Endometrium (tissue), 2 donors: ENCODE measurements around the gene SDHA.
"Not testable (repeated sequence)": the region's sequence is repeated elsewhere in the genome, so short reads cannot be mapped to it uniquely, and the experiment has no call there.

Source experiments
- FAIRE-seq: peaks from 2 replicates; lab custom pipeline; 2012; peaks lifted over from hg19 to GRCh38; lab: Jason Lieb, UNC
- donor health status: control.
- donor health status: control.

Gene SDHA

DNA sequence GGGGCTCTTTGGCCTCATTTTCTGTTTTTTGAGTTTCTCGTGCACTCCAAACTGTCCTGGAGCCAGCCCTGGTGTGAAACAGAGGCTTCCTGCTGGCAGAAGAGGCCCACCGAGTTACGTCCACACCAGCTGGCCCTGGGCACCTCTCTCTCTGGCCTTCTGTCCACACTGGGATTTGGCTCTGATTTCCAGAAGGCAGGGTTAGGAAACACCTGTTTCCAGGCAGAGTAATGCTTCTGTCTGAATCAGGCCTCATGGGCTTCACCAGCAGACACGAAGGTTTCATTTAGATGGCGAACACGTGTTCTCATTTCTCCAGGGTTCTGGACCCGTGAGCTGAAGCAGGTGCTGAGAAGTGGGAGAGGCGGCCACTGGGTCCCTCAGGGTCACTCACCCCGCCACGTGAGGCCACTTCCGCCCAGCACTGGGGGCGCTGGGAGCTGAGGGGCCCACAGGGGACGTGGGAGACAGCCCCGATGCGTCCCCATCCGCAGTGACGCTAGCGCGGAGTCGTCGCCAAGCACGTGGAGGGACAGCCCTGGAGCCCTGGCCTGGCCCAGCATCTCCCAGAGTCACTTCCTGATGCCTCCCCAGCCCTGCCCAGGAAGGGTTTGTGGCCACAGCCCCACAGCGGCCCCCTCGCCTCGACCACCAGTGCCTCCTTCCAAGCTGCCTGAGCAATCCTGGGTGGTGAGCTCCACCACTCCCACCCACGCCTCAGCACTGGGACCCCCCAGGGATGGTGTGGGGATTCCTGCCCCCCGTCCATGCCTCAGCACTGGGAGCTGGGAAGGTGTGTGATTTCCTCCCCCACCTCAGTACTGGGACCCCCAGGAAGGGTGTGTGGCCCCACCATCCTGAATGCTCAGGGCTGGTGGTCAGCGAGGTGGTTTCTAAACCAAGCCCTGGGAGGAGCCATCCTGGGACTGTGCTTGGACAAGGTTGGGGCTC, 31.8 kb upstream of the SDHA start:
- FAIRE-seq, result no peak

GRCh38 chr5:187042-187431, 31.1 kb upstream of the SDHA start:
- FAIRE-seq, result no peak

- no peak for FAIRE-seq
Observed at GRCh38 chr5:187617-188451, 30.3 kb upstream of the SDHA start.

DNA sequence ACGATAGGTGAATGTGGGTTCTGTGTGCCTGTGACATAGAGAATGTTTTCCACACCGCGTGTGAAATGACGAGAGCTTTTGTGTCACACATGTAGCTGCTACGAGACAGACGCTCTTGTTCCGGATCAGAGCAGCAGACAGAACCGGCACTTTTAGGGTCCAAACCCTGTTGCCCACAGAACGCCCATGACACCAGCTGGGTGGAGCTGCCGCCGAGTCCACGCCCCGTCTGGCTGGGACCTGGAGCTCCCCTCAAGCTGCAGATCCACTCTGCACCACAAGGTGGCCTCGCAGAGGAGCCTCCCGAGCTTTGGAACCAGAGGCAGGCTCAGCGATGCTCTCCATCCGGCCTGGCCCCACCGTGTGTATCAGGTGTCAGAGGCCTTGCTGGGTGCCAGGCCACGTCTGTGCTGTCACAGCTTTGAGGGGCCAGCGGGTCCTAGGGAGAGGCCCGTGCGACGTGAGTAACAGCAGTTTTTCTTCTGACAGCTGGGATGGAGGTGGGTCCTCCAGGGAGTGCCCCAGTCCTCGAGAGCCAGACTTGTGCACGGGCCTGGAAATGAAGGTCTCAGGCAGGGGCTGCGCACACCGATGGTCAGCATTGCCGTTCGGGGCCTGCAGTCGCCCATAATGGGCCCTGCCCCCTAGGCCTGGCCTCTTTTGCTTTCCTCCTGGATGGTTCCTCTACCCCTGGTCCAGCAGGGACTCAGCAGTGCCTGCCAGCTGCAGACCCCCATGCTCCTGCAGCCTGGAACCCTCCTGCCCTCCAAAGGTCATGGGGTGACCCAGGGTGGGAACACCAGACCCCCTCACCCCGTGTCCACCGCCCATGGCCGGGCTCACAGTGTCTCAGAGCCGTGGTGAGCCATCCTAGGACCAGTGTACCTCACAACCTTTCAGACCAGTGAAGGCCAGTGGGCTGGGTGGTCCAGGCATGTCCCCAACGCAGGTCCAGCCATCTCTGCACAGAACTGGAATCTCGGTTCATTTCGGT, 29.3 kb upstream of the SDHA start:
- peak; percentile 12 for FAIRE-seq

DNA sequence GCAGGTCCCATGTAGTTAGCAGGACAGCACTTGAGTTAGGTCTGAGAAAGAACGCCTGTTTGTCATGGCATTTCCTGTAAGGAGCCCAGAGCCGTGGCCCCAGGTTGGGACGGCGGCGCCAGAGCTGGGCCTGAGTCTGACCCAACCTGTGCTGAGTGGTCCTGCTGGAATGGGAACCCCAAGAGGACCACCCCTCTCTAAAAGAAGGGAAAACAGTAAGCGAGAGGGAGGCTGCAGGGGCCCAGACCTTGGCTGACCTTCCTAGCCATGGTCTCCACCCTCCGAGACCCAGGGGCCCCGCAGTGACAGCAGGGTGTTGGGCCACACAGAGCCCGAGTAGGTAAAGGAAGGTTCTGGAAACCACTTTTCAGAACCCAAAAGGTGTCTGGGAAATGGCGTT, 28.6 kb upstream of the SDHA start:
- FAIRE-seq, result no peak

DNA sequence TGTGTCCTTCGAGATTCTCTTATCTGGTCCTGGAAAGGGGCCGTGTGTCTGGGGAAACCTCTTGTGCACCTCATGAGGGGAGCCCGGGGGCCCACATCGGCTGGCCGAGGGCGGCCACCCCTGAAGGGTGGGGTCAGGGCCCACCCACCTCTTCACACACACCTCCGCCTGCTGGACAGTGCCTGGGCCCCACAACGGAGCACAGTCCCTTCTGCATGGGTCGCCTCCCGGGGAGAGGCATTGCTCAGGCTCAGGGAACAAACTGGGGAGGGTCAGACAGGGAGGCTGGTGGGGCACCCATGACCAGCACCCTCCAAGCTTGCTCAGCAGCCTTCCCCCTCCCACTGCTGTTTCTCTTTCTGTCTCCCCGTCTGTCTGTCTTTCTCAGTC, 28.1 kb upstream of the SDHA start:
- no peak for FAIRE-seq

DNA sequence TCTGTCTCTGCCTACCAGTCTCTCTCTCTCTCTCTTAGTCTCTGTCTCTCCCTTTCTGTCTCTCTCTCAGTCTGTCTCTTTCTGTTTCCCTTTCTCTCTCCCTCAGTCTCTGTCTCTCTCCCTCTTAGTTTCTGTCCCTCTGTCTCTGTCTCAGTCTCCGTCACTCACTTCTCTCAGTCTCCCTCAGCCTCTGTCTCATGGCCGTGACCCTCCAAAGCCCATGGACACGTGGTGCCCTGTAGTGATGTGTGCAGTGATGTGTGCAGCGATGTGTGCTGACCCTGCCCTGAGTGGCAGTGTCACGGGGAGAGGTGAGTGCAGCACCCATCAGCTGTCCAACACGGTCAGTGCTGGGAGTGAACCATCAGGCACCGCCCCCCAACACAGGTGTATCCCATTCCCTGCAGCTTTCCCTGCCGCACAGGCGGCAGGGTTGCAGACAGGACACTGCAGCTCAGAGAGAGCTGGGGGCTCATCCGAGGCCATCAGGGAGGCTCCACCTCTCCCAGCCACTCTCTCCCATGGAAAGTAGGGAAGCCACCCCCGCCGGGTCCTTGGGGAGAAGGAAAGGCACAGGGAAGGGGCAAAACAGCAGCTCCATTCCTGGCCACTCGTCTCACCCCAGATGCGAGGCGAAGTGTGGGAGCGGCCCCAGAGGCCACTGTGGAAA, 27.6 kb upstream of the SDHA start:
- no peak for FAIRE-seq

DNA sequence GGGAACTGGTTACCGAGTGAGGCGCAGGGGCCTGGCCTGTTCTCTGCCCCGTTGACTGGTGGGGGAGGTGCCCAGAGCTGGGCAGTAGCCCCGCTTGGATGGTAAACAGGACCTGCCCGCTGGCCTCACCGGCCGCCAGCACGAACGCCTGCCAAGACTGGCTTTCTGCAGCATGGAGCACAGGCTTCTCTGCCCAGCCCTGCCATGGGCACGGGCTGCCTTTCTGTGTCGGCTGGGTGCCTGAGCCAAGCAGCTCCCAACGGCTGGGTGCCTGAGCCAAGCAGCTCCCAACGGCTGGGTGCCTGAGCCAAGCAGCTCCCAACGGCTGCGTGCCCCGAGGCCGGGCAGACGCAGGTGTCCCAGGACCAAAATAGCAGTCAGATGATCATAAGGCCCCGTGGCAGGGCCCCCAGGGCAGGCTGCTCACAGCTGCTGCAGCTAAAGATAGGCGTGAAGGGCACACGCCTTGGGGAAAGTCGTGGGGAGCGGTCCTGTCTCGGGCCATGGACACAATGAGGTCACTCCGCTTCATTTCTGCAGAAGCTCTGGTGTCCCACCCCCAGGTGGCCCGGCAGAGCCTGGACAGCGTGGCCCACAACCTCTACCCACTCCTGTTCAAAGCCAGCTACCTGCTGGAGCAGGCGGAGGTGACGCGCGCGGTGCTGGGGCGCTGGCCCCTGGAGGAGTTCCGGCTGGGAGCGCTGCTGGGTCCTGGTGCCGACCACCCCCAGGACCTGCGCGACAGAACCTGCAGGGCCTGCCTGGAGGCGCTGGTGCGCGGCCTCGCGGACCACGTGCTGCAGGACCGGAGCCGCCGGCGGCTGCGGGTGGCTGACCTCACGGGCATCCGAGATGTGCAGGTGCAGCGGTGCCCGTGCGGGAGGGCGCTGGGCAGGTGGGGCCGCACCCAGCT, 26.8 kb upstream of the SDHA start, which contains the start of gene LRRC14B:
Gene LRRC14B (plus strand): TSS at position 460 of the 913 bp plus-strand sequence. CDS start 44 bp downstream, at position 504.
- FAIRE-seq, result no peak

- FAIRE-seq, result no peak
Observed at GRCh38 chr5:191949-192690, 26.0 kb upstream of the SDHA start.

GRCh38 chr5:192691-192969, 25.5 kb upstream of the SDHA start:
- no peak for FAIRE-seq

DNA sequence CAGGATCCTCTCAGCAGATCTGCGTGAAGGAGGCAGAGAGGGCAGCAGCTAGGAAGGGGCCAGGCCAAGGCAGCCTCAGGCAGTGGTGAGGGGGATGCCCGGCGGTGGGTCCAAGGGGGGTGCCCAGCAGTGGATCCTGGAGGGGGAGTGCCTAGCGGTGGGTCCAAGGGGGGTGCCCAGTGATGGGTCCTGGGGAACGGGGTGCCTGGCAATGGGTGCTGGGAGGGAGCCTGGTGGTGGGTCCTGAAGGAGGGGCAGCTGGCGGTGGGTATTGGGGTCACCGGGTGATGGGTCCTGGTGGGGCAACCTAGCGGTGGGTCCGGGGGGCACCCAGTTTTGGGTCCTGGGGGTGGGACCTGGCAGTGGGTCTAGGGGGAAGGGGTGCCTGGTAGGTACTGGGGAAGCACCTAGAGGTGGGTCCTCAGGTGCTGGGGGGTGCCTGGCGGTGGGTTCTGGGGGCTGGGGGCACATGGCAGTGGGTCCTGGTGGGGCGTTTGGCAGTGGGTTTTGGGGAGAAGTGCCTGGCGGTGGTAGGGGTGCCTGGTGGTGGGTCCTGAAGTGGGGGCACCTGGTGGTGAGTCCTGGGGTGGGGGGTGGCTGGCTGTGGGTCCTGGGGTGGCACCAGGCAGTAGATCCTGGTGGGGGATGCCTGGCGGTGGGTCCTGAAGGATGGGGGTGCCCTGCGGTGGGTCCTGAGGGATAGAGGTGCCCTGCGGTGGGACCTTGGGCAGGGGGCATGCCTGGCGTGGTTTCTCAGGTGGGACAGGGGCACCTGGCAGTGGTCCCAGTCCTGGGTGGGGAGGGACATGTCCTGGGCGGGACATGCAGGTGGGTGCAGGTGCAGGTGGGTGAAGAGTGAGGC, 24.9 kb upstream of the SDHA start:
- no peak for FAIRE-seq

- FAIRE-seq, result no peak
Observed at GRCh38 chr5:194102-194501, 24.0 kb upstream of the SDHA start.

GRCh38 chr5:194603-195209, 23.4 kb upstream of the SDHA start:
- FAIRE-seq, result no peak

GRCh38 chr5:195401-196160, 22.5 kb upstream of the SDHA start:
- FAIRE-seq, result no peak

DNA sequence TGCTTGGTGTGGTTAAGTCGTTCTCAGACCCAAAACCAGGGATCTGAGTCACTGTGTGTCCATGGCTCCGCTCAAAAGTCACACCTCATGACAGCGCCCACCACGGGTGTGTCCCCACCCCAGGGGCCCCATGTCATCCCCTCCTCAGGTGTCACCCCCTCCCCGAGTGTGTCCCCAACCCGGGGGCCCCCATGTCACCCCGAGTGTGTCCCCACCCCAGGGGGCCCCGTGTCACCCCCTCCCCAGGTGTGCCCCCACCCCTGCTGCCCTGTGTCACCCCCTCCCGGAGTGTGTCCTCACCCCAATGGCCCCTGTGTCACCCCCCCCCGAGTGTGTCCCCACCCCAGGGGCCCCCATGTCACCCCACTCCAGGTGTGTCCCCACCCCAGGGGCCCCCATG, 21.8 kb upstream of the SDHA start:
- FAIRE-seq, result no peak

- FAIRE-seq, result not testable (repeated sequence)
Observed at GRCh38 chr5:197031-197430, 21.1 kb upstream of the SDHA start.

DNA sequence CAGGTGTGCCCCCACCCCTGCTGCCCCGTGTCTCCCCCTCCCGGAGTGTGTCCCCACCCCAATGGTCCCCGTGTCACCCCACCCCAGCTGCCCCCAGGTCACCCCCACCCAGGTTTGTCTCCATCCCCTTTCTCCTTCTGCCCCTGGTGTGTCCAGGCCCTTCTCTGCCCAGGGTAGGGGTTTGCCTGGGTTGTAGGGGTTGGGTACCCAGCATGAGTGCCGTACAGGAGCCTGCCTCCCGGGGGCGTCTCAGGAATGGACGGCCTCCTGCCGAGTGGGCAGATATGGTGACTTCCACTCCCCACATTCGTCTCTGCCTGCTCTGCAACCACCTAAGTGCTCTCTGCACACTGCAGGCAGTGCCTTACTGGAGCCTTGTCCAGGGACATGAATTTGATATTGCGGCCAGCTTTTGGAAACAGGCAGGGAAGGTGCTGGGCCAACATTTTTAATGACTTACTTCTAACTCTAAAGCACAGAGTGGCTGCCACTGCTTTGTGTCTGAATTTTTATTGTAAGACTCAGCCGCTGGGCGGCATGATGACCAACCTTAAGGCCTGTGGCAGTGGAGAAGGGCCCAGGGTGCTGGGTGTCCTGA, 20.1 kb upstream of the SDHA start:
- FAIRE-seq, result no peak
